HepG2 (cell line): ENCODE data around the gene GMEB2. TPM values are rescaled to one million over a fixed set of nuclear protein-coding genes. Genes with fewer than 3 reads are reported as not detected.

ENCODE experiments used
- CENPBD1 ChIP-seq: sonication (generic); formaldehyde crosslinking; IDR thresholded peaks from 2 replicates; pipeline ENCODE4 v1.8.0; 2022; ENCODE audit warnings: missing genetic modification reagents, low read depth, mild to moderate bottlenecking, borderline replicate concordance
- DR1 ChIP-seq: sonication (generic); formaldehyde crosslinking; IDR thresholded peaks from 2 replicates; pipeline ENCODE4 v1.8.0; 2021; ENCODE audit warnings: mild to moderate bottlenecking, missing genetic modification reagents, inconsistent platforms
- EP300 ChIP-seq, 3 experiments: sonication (generic) in 1 of 3; formaldehyde crosslinking in 1 of 3; IDR thresholded peaks; 2 replicates each; pipeline versions ENCODE4 v1.5.1 to v1.6.1; 2011 to 2020; ENCODE audit warnings: low read depth in 2 of 3, low read length in 2 of 3, borderline replicate concordance in 1 of 3, improper control_type of control experiment in 1 of 3, mild to moderate bottlenecking in 1 of 3, missing genetic modification reagents in 1 of 3, moderate library complexity in 1 of 3
- FOXO4 ChIP-seq: sonication (generic); formaldehyde crosslinking; conservative IDR thresholded peaks from 2 replicates; pipeline ENCODE4 v1.8.1; 2023; ENCODE audit warnings: missing genetic modification reagents
- GRHL1 ChIP-seq: sonication (generic); formaldehyde crosslinking; conservative IDR thresholded peaks from 2 replicates; pipeline ENCODE4 v1.8.0; 2022; ENCODE audit warnings: missing genetic modification reagents
- HMGXB3 ChIP-seq: sonication (generic); formaldehyde crosslinking; IDR thresholded peaks from 2 replicates; pipeline ENCODE4 v1.4.0; 2020; ENCODE audit warnings: missing genetic modification reagents, borderline replicate concordance
- HNRNPUL1 ChIP-seq: fragments of 200-400 bp; formaldehyde crosslinking; IDR thresholded peaks from 2 replicates; pipeline ENCODE4 v1.6.1; 2017; ENCODE audit warnings: low read depth, mild to moderate bottlenecking, low read length, moderate library complexity
- HOXA5 ChIP-seq: sonication (generic); formaldehyde crosslinking; IDR thresholded peaks from 2 replicates; pipeline ENCODE4 v1.4.0; 2020; ENCODE audit warnings: missing genetic modification reagents
- KMT2B ChIP-seq: IDR thresholded peaks from 2 replicates; pipeline ENCODE4 v1.6.1; 2016; ENCODE audit warnings: missing genetic modification reagents, missing compliant biosample characterization
- TAF1 ChIP-seq: sonication (generic); formaldehyde crosslinking; IDR thresholded peaks from 2 replicates; pipeline ENCODE4 v1.4.0; 2020; ENCODE audit warnings: missing genetic modification reagents
- ZNF138 ChIP-seq: sonication (generic); formaldehyde crosslinking; IDR thresholded peaks from 2 replicates; pipeline ENCODE4 v1.5.0; 2020; ENCODE audit warnings: mild to moderate bottlenecking, low read depth, missing genetic modification reagents
- ZNF333 ChIP-seq: sonication (generic); formaldehyde crosslinking; IDR thresholded peaks from 2 replicates; pipeline ENCODE4 v1.4.0; 2020; ENCODE audit warnings: mild to moderate bottlenecking, missing genetic modification reagents, borderline replicate concordance
- ZNF510 ChIP-seq: sonication (generic); formaldehyde crosslinking; IDR thresholded peaks from 2 replicates; pipeline ENCODE4 v1.4.0; 2020; ENCODE audit warnings: low read depth, mild to moderate bottlenecking, missing genetic modification reagents
- ZNF652 ChIP-seq: IDR thresholded peaks from 2 replicates; pipeline ENCODE4 v1.6.1; 2016; ENCODE audit warnings: low read depth, borderline replicate concordance
- ZZZ3 ChIP-seq: sonication (generic); formaldehyde crosslinking; IDR thresholded peaks from 2 replicates; pipeline ENCODE4 v1.4.0; 2020; ENCODE audit warnings: missing genetic modification reagents, mild to moderate bottlenecking, borderline replicate concordance
- polyA plus RNA-seq, 8 experiments: library from polyadenylated mRNA; depleted of rRNA in 3 of 8; stranded (reverse) in 7 of 8; unstranded in 1 of 8; fragments of >200 nt; fragmentation: Illumina TruSeq in 4 of 8; extraction: Trizol in 4 of 8; gene quantifications; 2 replicates each; pipeline versions ENCODE4 v1.2.1 to v1.2.3, GENCODE V29; 2011 to 2016; ENCODE audit warnings: low read depth in 4 of 8, missing spikeins in 1 of 8, mixed read lengths in 1 of 8; ENCODE audit not compliant: insufficient read depth in 1 of 8
- total RNA-seq, 5 experiments: library from RNA; depleted of rRNA; stranded (reverse); fragments of >200 nt; fragmentation: Illumina TruSeq; extraction: Trizol; gene quantifications; 2 replicates each; pipeline ENCODE4 v1.2.3, GENCODE V29; 2016; ENCODE audit warnings: low read depth in 1 of 5
- TF ChIP-seq, protein P1 (sequence below): sonication (generic); formaldehyde crosslinking; IDR thresholded peaks from 2 replicates; pipeline ENCODE4 v1.4.0; 2020; ENCODE audit warnings: missing genetic modification reagents, borderline replicate concordance
- TF ChIP-seq, protein P2 (sequence below): sonication (generic); formaldehyde crosslinking; IDR thresholded peaks from 2 replicates; pipeline ENCODE4 v1.8.0; 2022; ENCODE audit warnings: mild to moderate bottlenecking, missing genetic modification reagents

GMEB2 gene
- total and polyA plus RNA-seq, 2 of the 13 experiments (the other 11 are each of a cell fraction or from before 2014, with no cell fraction given) = 10.6 to 12.4 TPM

DNA sequence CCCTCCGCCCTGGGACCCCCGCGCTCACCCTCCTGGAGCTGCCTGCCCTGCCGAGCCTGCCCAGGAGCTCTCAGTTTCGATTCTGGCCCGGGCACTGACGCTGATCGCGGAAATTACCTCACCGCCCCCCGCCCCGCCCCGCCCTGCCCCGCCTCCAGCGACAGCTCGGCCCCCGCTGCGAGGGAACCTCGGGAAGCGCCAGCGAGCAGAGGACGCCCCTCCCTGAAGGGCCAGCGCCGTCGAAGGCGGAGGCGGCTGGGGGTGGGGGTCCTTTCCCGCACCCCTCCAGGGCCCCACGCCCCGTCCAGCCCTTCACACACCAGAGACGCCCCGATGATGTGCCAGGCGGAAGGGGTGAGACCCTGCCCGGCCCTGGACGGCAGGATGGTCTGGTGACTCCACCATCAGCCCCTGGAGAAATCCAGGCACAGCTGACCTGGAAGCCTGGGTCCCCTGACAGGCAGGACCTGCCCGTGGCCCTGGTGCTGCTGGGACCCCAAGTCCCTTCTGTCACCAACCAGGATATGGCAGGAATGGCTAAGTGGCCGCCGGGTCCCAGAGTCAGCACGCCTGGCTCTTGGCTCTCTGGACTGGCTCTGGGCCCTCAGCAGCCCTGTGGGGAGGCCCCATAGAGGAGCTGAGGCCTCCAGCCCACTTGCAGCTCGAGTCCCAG, 52.6 kb downstream of the GMEB2 start, which contains the start of gene HELZ2 (continued):
- TF ChIP-seq EP300 (IDR thresholded peaks at IDR 0.05; ENCODE audit: low read depth in 2 of 2, low read length in 2 of 2) = no peak
- peak; percentile 26; the same call in 1 of the 2 replicates for TF ChIP-seq EP300 (CRISPR knock-in tag; IDR thresholded peaks at IDR 0.05; ENCODE audit: borderline replicate concordance)
- no peak for TF ChIP-seq GRHL1 (CRISPR knock-in tag)
- TF ChIP-seq TAF1 = peak; percentile 45; the same call in 1 of the 2 replicates
- peak; percentile 60; the same call in 1 of the 2 replicates for TF ChIP-seq HOXA5
- TF ChIP-seq, protein P1, sequence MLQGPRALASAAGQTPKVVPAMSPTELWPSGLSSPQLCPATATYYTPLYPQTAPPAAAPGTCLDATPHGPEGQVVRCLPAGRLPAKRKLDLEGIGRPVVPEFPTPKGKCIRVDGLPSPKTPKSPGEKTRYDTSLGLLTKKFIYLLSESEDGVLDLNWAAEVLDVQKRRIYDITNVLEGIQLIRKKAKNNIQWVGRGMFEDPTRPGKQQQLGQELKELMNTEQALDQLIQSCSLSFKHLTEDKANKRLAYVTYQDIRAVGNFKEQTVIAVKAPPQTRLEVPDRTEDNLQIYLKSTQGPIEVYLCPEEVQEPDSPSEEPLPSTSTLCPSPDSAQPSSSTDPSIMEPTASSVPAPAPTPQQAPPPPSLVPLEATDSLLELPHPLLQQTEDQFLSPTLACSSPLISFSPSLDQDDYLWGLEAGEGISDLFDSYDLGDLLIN (CRISPR knock-in tag) = no peak
- no peak for TF ChIP-seq ZNF510
- no peak for TF ChIP-seq HMGXB3
- peak; percentile 85; the same call in 1 of the 2 replicates for TF ChIP-seq ZNF333 (CRISPR knock-in tag)
- no peak for TF ChIP-seq FOXO4 (CRISPR knock-in tag)
- no peak for TF ChIP-seq ZZZ3 (CRISPR knock-in tag)
- no peak for TF ChIP-seq KMT2B (CRISPR knock-in tag)
- TF ChIP-seq HNRNPUL1 = no peak
- TF ChIP-seq, protein P2, sequence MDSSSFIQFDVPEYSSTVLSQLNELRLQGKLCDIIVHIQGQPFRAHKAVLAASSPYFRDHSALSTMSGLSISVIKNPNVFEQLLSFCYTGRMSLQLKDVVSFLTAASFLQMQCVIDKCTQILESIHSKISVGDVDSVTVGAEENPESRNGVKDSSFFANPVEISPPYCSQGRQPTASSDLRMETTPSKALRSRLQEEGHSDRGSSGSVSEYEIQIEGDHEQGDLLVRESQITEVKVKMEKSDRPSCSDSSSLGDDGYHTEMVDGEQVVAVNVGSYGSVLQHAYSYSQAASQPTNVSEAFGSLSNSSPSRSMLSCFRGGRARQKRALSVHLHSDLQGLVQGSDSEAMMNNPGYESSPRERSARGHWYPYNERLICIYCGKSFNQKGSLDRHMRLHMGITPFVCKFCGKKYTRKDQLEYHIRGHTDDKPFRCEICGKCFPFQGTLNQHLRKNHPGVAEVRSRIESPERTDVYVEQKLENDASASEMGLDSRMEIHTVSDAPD (CRISPR knock-in tag) = no peak
- TF ChIP-seq ZNF138 (CRISPR knock-in tag) = no peak
- 0 out of 2 replicates have a peak, but pooled peaks have one; percentile 39 for TF ChIP-seq DR1 (CRISPR knock-in tag)
- no peak for TF ChIP-seq ZNF652 (CRISPR knock-in tag)
- TF ChIP-seq CENPBD1 = no peak; the same call in 1 of the 2 replicates
